GF-D8 (cell line): ENCODE data around the gene CMTR1.

Experiments used
- DNase-seq: peaks from one replicate; lab custom pipeline; 2025; lab: John Stamatoyannopoulos, UW

CMTR1 gene

DNA sequence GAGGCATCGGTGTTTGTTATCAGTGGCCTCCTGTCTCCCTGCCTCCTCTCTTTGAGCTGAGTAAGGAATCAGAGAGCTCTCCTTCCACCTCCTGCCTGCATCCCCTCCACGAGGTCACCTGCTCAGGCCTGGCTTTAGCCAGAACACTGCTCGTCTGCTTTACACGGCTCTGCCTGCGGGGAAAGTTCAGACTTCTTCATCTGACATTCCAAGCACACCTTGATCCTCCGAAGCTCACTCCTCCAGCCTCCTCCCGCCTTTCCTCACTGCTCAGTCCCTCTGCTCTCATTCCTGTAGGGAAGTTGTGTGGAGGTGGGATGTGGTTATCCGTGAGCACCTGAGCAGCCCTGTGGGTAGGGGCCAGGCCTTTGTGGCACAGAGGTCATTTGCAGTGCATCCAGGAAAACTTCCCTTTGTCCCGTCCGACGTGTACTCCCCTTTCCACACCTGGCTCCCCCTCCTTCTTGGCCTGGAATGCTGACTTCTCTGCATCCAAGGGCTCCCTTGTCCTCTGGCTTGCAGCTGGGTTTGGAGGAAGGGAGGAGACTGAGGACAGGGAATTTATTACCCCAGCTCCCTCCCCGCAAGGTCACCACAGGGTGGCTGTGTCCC lies 79.5 kb downstream of the CMTR1 start:
- no peak for DNase-seq

GRCh38 chr6:37513155-37513554 lies 80.1 kb downstream of the CMTR1 start:
- DNase-seq: no peak

- no peak for DNase-seq
Measured at GRCh38 chr6:37513576-37513975, 80.6 kb downstream of the CMTR1 start.

- DNase-seq: no peak
Measured at GRCh38 chr6:37514321-37514771, 81.3 kb downstream of the CMTR1 start.

- no peak for DNase-seq
Measured at GRCh38 chr6:37514837-37515236, 81.8 kb downstream of the CMTR1 start.

DNA sequence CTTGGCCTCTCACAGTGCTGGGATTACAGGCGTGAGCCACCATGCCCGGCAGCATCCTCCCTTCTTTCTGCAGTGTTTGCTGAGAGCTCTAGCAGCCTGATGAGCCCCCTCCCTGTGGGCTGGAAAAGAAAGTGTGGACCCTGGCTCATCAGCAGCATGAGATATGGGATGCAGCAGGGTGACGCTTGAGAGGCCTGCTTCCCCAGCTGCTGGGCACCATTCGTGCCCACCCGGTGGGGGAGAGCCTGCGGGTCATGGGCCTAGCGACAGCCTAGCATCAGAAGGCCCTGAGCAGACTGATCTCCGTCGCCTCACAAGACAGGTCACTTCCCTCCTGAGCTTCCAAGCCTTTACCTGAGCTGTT lies 82.7 kb downstream of the CMTR1 start:
- DNase-seq: no peak

DNA sequence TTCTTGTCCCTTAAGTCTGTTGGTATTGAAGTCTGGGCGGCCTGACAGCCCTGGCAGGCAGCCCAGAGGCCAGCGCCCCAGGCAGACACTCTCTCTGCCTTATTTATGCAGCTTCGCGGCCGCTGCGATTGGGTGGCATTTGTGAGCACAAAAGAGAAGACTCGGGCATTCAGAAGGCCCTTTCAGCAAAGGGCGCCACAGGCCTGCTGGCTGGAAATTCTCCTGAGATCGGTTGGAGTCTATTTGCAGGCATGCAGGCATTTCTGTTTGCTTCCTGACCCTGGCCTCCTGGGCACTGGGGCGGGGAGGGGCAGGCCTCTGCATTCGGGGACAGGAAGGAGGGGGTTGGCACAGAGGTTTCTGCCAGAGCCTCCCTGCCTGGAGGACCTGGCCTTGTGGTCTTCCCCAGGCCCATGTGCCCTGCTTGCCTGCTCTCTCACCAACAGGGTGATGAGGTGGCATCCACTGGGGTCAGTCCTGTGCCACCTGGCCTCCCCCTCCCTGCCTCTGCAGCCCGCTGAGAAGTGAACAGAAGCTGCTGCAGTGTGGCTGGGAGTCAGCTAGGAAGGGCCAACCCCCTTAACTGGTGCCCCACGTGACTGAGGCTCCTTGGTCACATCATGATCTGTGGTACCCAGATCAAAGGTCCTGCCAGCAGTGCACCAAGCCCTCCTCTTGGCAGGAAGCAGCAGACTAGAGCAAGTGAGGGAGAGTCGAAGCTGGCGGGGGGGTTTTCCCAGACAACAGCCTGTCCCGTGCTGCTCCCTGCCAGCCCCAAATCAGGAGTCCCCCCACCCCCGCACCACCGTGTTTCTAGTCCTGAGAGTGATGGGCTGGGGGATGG lies 83.3 kb downstream of the CMTR1 start:
- no peak for DNase-seq

- DNase-seq: no peak
Measured at GRCh38 chr6:37516920-37517405, 83.9 kb downstream of the CMTR1 start.

- peak; percentile 49 for DNase-seq
Measured at GRCh38 chr6:37517411-37517812, 84.4 kb downstream of the CMTR1 start.

DNA sequence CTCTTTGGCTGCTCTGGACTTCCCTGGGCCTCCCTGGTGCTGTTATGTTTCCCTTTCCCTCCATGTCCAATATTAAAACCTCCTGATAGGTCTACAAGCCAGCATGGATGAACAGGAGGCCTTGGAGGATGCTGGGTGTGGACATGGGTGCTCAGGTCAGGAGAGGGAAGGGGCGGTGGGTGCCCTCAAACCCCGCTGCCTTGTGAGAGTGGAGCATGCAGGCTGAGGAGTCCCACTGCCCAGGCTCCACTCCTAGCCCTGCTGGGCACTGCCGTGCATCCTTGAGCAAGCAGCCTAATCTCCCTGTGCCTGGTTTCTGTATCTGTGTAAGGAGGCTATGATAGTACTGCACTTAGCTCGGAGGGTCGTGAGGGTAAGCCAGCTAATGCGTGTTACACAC lies 85.1 kb downstream of the CMTR1 start:
- no peak for DNase-seq

DNA sequence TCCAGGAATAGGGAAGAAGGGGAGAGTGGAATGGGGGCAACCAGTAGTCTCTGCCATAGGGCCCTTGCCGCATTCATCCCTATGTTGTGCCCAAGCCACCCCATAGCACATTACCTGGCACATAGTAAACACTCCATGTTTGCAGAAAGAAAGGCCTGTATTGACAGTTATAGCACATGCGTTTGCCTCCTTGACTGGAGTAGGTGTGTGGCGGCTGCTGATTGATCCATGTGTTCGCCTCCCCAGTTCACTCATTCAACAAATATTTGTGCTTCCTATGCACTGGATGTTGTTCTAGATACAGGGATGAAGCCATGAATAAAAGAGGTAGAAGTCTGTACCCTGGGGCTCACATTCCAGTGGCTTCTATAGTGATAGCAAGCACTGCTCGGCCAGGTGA lies 86.4 kb downstream of the CMTR1 start:
- no peak for DNase-seq

DNA sequence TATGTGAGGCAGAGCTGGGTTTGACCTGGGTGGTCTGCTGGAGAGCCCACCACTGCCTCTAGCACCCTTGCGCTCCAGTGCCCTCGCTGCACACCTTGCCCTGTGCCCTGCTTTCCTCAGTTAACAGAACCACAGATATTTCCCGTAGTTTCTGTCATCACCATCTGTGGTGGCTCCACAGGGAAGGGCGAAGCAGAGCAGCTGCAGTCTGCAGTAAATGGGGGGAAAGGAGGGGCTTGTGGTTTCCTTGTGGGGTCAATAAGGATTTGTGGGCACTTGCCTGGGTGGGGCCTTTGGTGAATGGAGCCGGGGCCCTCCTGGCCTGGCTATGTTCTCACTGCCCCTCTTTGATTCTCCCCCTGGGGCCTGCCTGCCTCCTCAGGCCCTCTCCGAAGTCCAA lies 87.9 kb downstream of the CMTR1 start:
- no peak for DNase-seq

GRCh38 chr6:37521674-37522073 lies 88.7 kb downstream of the CMTR1 start:
- DNase-seq: no peak

- DNase-seq: no peak
Measured at GRCh38 chr6:37522836-37523235, 89.8 kb downstream of the CMTR1 start.

GRCh38 chr6:37523412-37523811 lies 90.4 kb downstream of the CMTR1 start:
- no peak for DNase-seq

- DNase-seq: no peak
Measured at GRCh38 chr6:37524025-37524969, 91.3 kb downstream of the CMTR1 start.

GRCh38 chr6:37524970-37525318 lies 91.9 kb downstream of the CMTR1 start:
- no peak for DNase-seq

- DNase-seq: no peak
Measured at GRCh38 chr6:37525460-37526357, 92.7 kb downstream of the CMTR1 start.

- no peak for DNase-seq
Measured at GRCh38 chr6:37528541-37528940, 95.5 kb downstream of the CMTR1 start.

DNA sequence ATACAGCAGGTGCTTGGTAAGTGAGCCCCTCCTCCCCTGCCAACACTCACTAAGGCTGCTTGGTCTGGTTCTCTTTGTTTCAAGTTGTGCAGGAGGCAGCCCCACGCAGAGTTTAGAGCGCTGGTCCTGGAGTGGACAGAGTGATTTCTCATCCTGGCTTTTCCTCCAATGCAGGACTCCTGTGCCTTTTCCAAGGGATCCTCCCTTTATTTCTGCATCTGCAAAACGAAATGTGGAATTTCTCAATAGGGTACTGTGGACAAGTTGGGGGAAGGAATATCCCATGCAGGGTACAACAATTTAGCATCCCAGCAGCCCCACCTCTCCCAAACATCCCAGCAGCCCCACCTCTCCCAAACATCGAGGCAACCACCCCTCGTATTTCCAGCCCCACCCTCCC lies 97.3 kb downstream of the CMTR1 start:
- DNase-seq: no peak

DNA sequence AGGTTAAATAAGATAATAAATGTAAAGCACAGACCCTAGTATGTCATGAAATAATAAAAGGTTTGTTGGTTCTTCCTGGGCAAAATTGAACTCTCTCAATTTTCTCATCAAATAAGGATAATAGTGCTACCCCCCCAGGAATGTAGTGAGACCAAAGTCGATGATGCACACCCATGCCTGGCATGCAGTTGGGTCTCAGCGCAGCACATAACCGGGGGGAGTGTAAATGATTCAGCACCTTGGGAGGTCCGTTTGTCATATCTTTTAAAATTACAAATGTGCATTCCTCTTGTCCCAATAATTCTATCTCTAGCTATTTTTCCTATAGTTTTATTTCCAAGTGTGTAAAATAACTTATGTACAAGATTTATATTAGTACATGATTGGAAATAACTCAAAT lies 98.0 kb downstream of the CMTR1 start:
- no peak for DNase-seq
